Cardiac muscle cell (in vitro differentiated cells and primary cell): Measurements from ENCODE around the gene SINHCAF. TPM values are rescaled to one million over a fixed set of nuclear protein-coding genes. Genes with fewer than 3 reads are reported as not detected.

Source experiments
- DNase-seq, 2 donors: peaks; one replicate each; pipeline versions ENCODE4 v3.0.0 to v3.0.0-alpha.2; 2010 to 2017; ENCODE audit warnings: low read depth in 1 of 2, low spot score in 1 of 2
- H3K27ac ChIP-seq: fragments of 200-600 bp; sonication (generic); 2 replicates; pipeline ENCODE4 v1.5.1; 2016
- H3K27me3 ChIP-seq: fragments of 200-600 bp; sonication (generic); 2 replicates; pipeline ENCODE4 v1.6.0; 2016; ENCODE audit warnings: control low read depth
- H3K36me3 ChIP-seq: fragments of 200-600 bp; sonication (generic); 2 replicates; pipeline ENCODE4 v1.5.1; 2016; ENCODE audit warnings: control low read depth
- H3K4me1 ChIP-seq: fragments of 200-600 bp; sonication (generic); 2 replicates; pipeline ENCODE4 v1.8.1; 2017; ENCODE audit warnings: low read depth, mild to moderate bottlenecking, mixed run types
- H3K4me3 ChIP-seq: fragments of 200-600 bp; sonication (generic); 2 replicates; pipeline ENCODE4 v1.5.1; 2016; ENCODE audit warnings: mild to moderate bottlenecking
- H3K9me3 ChIP-seq: fragments of 200-600 bp; sonication (generic); 2 replicates; pipeline ENCODE4 v1.5.1; 2017; ENCODE audit warnings: low read depth, mild to moderate bottlenecking, control low read depth
- polyA plus RNA-seq: library from polyadenylated mRNA; unstranded; fragments of >200 nt; fragmentation: Nextera tagmentation; extraction: Ambion mirVana; gene quantifications from 2 replicates; pipeline ENCODE4 v1.2.1, GENCODE V29; 2016
- total RNA-seq: library from RNA; depleted of rRNA; stranded (reverse); fragments of >200 nt; gene quantifications from 2 replicates; pipeline ENCODE4 v1.2.3, GENCODE V29; 2016
- TF ChIP-seq, protein P1 (sequence below): IDR thresholded peaks from 2 replicates; pipeline ENCODE4 v1.5.1; 2012; ENCODE audit warnings: low read depth, mild to moderate bottlenecking, low read length

The SINHCAF gene
- total and polyA plus RNA-seq, 2 experiments from 2014 or later = 102 to 176 TPM

GRCh38 chr12:31316891-31317290 is 9.1 kb downstream of the SINHCAF start:
- no peak overlapping the region for H3K27ac ChIP-seq
- no peak overlapping the region for H3K4me3 ChIP-seq
- TF ChIP-seq, protein P1, sequence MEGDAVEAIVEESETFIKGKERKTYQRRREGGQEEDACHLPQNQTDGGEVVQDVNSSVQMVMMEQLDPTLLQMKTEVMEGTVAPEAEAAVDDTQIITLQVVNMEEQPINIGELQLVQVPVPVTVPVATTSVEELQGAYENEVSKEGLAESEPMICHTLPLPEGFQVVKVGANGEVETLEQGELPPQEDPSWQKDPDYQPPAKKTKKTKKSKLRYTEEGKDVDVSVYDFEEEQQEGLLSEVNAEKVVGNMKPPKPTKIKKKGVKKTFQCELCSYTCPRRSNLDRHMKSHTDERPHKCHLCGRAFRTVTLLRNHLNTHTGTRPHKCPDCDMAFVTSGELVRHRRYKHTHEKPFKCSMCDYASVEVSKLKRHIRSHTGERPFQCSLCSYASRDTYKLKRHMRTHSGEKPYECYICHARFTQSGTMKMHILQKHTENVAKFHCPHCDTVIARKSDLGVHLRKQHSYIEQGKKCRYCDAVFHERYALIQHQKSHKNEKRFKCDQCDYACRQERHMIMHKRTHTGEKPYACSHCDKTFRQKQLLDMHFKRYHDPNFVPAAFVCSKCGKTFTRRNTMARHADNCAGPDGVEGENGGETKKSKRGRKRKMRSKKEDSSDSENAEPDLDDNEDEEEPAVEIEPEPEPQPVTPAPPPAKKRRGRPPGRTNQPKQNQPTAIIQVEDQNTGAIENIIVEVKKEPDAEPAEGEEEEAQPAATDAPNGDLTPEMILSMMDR = no peak
- no peaks in the 10 kb centered on the region for H3K27me3 ChIP-seq
- H3K4me1 ChIP-seq = peaks cover 65% of the 10 kb centered on the region
- no peaks in the 10 kb centered on the region for H3K36me3 ChIP-seq
- no peak for DNase-seq
- no peaks in the 10 kb centered on the region for H3K9me3 ChIP-seq

DNA sequence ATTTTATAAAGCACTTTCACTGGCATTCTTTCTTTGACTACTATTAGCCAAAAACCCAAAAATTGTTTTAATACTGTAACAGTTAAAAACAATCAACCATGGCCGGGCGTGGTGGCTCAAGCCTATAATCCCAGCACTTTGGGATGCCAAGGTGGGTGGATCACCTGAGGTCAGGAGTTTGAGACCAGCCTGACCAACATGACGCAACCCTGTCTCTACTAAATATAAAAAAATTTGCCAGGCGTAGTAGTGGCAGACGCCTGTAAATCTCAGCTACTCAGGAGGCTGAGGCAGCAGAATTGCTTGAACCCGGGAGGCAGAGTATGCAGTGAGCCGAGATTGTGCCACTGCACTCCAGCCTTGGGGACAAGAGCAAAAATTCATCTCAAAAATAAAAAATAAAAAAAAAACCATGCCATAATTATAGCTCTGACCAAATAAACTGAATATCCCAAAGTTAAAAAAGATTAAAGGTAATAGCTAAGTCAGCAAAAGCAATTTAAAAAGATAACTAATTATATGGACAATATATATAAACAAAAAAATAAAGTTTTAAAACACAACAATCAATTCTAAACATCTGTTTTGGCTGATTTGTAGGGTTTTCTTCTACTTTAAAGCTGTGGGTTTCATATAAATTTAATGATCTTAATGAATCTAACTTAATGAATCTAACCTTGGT is 10.0 kb downstream of the SINHCAF start:
- TF ChIP-seq, protein P1 = no peak
- Histone ChIP-seq H3K4me3 (no peak overlapping the region), H3K4me1 (peaks cover 57% of the 10 kb centered on the region), H3K9me3 (no peaks in the 10 kb centered on the region), H3K27ac (peak overlapping the region; percentile 82), H3K27me3 (no peaks in the 10 kb centered on the region), H3K36me3 (no peaks in the 10 kb centered on the region)
- no peak for DNase-seq

DNA sequence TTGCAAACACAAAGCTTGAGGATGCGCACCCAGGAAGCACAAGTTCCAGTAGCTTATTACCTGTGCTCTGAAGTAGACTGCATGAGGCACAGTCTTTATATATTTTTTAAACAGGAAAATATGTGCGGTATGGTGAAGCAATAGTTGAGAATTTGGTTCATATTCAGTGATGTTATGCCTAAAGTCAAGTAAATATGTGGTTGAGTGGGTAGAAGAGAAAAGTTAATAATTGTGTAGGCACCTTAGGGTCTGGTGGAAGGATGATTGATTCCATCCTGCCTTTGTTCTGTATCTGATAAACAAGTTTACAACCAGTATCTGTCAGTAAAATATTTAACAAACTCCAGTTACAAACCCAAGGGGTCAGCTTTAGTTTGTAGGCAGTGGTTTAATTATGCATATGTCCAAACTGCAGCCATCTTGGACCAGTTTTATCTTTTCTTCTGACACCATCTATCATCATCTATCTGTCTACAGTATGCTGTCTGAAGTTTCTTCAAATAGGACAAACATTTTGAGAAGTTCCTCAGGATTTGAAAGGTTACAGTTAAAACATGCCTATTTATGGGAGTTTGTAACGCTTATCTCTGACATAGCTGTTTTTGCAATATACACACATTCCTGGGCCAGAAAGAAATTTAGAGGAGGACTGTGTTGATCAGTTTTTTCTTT is 10.8 kb downstream of the SINHCAF start:
- TF ChIP-seq, protein P1 = no peak
- H3K27ac ChIP-seq = peak overlapping the region; percentile 82
- peak in 1 of 2 donors; percentile 14 for DNase-seq

DNA sequence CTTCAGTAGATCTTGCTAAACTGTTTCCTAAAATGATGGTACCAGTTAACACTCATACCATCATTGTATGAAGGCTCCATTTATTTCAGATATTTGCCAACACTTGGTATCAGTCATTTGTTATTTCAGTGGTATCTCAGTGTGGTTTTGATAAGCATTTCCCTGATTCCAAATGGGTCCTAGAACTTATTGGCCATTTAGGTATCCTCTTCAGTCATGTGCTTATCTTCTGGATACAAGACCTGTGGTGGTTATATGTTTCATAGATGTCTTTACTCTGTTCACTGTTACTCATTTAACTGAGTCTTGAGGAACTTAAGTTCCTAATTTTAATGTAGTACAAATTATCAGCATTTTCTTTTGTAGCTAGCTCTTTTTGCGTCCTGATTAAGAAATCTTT is 13.5 kb downstream of the SINHCAF start:
- Histone ChIP-seq H3K27me3 (no peaks in the 10 kb centered on the region), H3K27ac (no peak overlapping the region), H3K36me3 (no peaks in the 10 kb centered on the region), H3K4me1 (peaks cover 29% of the 10 kb centered on the region), H3K4me3 (no peak overlapping the region), H3K9me3 (no peaks in the 10 kb centered on the region)
- TF ChIP-seq, protein P1 = no peak
- no peak for DNase-seq

More for the DNA sequence above, 10.8 kb downstream of the SINHCAF start:
- H3K4me3 ChIP-seq = no peak overlapping the region
- peaks cover 50% of the 10 kb centered on the region for H3K4me1 ChIP-seq
- H3K36me3 ChIP-seq = no peaks in the 10 kb centered on the region
- no peaks in the 10 kb centered on the region for H3K9me3 ChIP-seq
- H3K27me3 ChIP-seq = no peaks in the 10 kb centered on the region

GRCh38 chr12:31311634-31312258 is 14.2 kb downstream of the SINHCAF start:
- DNase-seq = no peak
- H3K36me3 ChIP-seq = no peaks in the 10 kb centered on the region
- peaks cover 22% of the 10 kb centered on the region for H3K4me1 ChIP-seq
- H3K27me3 ChIP-seq = no peaks in the 10 kb centered on the region
- no peak overlapping the region for H3K4me3 ChIP-seq
- TF ChIP-seq, protein P1 = no peak
- no peak overlapping the region for H3K27ac ChIP-seq
- H3K9me3 ChIP-seq = no peaks in the 10 kb centered on the region
